ENCODE results near the gene SEMA3D.

SEMA3D gene

GRCh38 chr7:85126383-85126782 is 60.5 kb downstream of the SEMA3D start:
- no peak for DNase-seq (ENCODE audit: low read depth in 2 of 3, low spot score in 1 of 3)

- no peak for DNase-seq (ENCODE audit: low read depth in 2 of 3, low spot score in 1 of 3)
Measured at GRCh38 chr7:85125651-85126131, 61.2 kb downstream of the SEMA3D start.

- DNase-seq (ENCODE audit: low read depth in 2 of 3, low spot score in 1 of 3): no peak
Measured at GRCh38 chr7:85125176-85125575, 61.7 kb downstream of the SEMA3D start.

GRCh38 chr7:85119934-85120333 is 66.9 kb downstream of the SEMA3D start:
- no peak for DNase-seq (ENCODE audit: low read depth in 2 of 3, low spot score in 1 of 3)

- DNase-seq (ENCODE audit: low read depth in 2 of 3, low spot score in 1 of 3): no peak
Measured at GRCh38 chr7:85115862-85116261, 71.0 kb downstream of the SEMA3D start.

GRCh38 chr7:85115006-85115405 is 71.8 kb downstream of the SEMA3D start:
- DNase-seq (ENCODE audit: low read depth in 2 of 3, low spot score in 1 of 3): no peak

- no peak for DNase-seq (ENCODE audit: low read depth in 2 of 3, low spot score in 1 of 3)
Measured at GRCh38 chr7:85114342-85114741, 72.5 kb downstream of the SEMA3D start.

GRCh38 chr7:85111761-85112160 is 75.1 kb downstream of the SEMA3D start:
- DNase-seq (ENCODE audit: low read depth in 2 of 3, low spot score in 1 of 3): no peak

GRCh38 chr7:85106719-85107118 is 80.1 kb downstream of the SEMA3D start:
- DNase-seq (ENCODE audit: low read depth in 2 of 3, low spot score in 1 of 3): no peak

GRCh38 chr7:85104432-85105205 is 82.2 kb downstream of the SEMA3D start:
- DNase-seq (ENCODE audit: low read depth in 2 of 3, low spot score in 1 of 3): no peak

GRCh38 chr7:85103962-85104361 is 82.9 kb downstream of the SEMA3D start:
- no peak for DNase-seq (ENCODE audit: low read depth in 2 of 3, low spot score in 1 of 3)

- DNase-seq (ENCODE audit: low read depth in 2 of 3, low spot score in 1 of 3): no peak
Measured at GRCh38 chr7:85103357-85103756, 83.5 kb downstream of the SEMA3D start.

GRCh38 chr7:85102813-85103350 is 84.0 kb downstream of the SEMA3D start:
- no peak for DNase-seq (ENCODE audit: low read depth in 2 of 3, low spot score in 1 of 3)

GRCh38 chr7:85101347-85101746 is 85.5 kb downstream of the SEMA3D start:
- no peak for DNase-seq (ENCODE audit: low read depth in 2 of 3, low spot score in 1 of 3)

- no peak for DNase-seq (ENCODE audit: low read depth in 2 of 3, low spot score in 1 of 3)
Measured at GRCh38 chr7:85097844-85098243, 89.0 kb downstream of the SEMA3D start.

- no peak for DNase-seq (ENCODE audit: low read depth in 2 of 3, low spot score in 1 of 3)
Measured at GRCh38 chr7:85095806-85096205, 91.0 kb downstream of the SEMA3D start.

GRCh38 chr7:85095366-85095765 is 91.5 kb downstream of the SEMA3D start:
- DNase-seq (ENCODE audit: low read depth in 2 of 3, low spot score in 1 of 3): no peak

GRCh38 chr7:85094046-85094725 is 92.7 kb downstream of the SEMA3D start:
- DNase-seq (ENCODE audit: low read depth in 2 of 3, low spot score in 1 of 3): no peak

- no peak for DNase-seq (ENCODE audit: low read depth in 2 of 3, low spot score in 1 of 3)
Measured at GRCh38 chr7:85091565-85091928, 95.3 kb downstream of the SEMA3D start.

- no peak for DNase-seq (ENCODE audit: low read depth in 2 of 3, low spot score in 1 of 3)
Measured at GRCh38 chr7:85090919-85091564, 95.8 kb downstream of the SEMA3D start.

GRCh38 chr7:85090143-85090542 is 96.7 kb downstream of the SEMA3D start:
- no peak for DNase-seq (ENCODE audit: low read depth in 2 of 3, low spot score in 1 of 3)

- no peak for DNase-seq (ENCODE audit: low read depth in 2 of 3, low spot score in 1 of 3)
Measured at GRCh38 chr7:85081846-85082245, 105.0 kb downstream of the SEMA3D start.
